Hippocampal formation (tissue), 2 donors: ENCODE results near the gene ZDHHC1.

ENCODE experiments used
- DNase-seq, 2 donors: peaks; one replicate each; lab custom pipeline; 2025; lab: John Stamatoyannopoulos, UW

The ZDHHC1 gene

GRCh38 chr16:67415872-67416793 lies at the start of gene ZDHHC1:
Gene ZDHHC1, minus strand, starts transcription at chr16:67416477. Its CDS starts 8,702 bp downstream, at chr16:67407775.
- DNase-seq: peak; percentile 33 to 72

- DNase-seq: no peak
Observed at GRCh38 chr16:67464565-67464964, 48.3 kb upstream of the ZDHHC1 start.

GRCh38 chr16:67463691-67464090 lies 47.4 kb upstream of the ZDHHC1 start:
- no peak for DNase-seq

GRCh38 chr16:67463059-67463458 lies 46.8 kb upstream of the ZDHHC1 start:
- no peak for DNase-seq

- no peak for DNase-seq
Observed at GRCh38 chr16:67462279-67462655, 46.0 kb upstream of the ZDHHC1 start.

GRCh38 chr16:67461600-67462278 lies 45.5 kb upstream of the ZDHHC1 start:
- no peak for DNase-seq

- DNase-seq: no peak
Observed at GRCh38 chr16:67460961-67461360, 44.7 kb upstream of the ZDHHC1 start.

- DNase-seq: no peak
Observed at GRCh38 chr16:67460168-67460567, 43.9 kb upstream of the ZDHHC1 start.

- DNase-seq: no peak
Observed at GRCh38 chr16:67459861-67460150, 43.5 kb upstream of the ZDHHC1 start.

GRCh38 chr16:67459066-67459860 lies 43.0 kb upstream of the ZDHHC1 start:
- no peak for DNase-seq

- DNase-seq: no peak
Observed at GRCh38 chr16:67458121-67458641, 41.9 kb upstream of the ZDHHC1 start.

GRCh38 chr16:67457611-67458010 lies 41.3 kb upstream of the ZDHHC1 start:
- no peak for DNase-seq

GRCh38 chr16:67456391-67457081 lies 40.3 kb upstream of the ZDHHC1 start:
- DNase-seq: peak; percentile 18 to 30

GRCh38 chr16:67454852-67455251 lies 38.6 kb upstream of the ZDHHC1 start:
- DNase-seq: no peak

- DNase-seq: no peak
Observed at GRCh38 chr16:67454104-67454503, 37.8 kb upstream of the ZDHHC1 start.

GRCh38 chr16:67451704-67452435 lies 35.6 kb upstream of the ZDHHC1 start:
- DNase-seq: no peak

- no peak for DNase-seq
Observed at GRCh38 chr16:67451061-67451703, 34.9 kb upstream of the ZDHHC1 start.

GRCh38 chr16:67449739-67450138 lies 33.5 kb upstream of the ZDHHC1 start:
- no peak for DNase-seq

- DNase-seq: no peak
Observed at GRCh38 chr16:67449336-67449735, 33.1 kb upstream of the ZDHHC1 start.

GRCh38 chr16:67448580-67448979 lies 32.3 kb upstream of the ZDHHC1 start:
- DNase-seq: no peak
